PC-9 (cell line): ENCODE data around the gene MED22. TPM values are rescaled to one million over a fixed set of nuclear protein-coding genes. Genes with fewer than 3 reads are reported as not detected.

Source experiments
- BruUV-seq: library from RNA; stranded (reverse); fragments of 400-500 nt; replicated peaks from 2 replicates; lab custom pipeline; 2021; lab: Mats Ljungman, UMichigan
- CTCF ChIA-PET: fragments of 300-600 bp; sonication (Branson Sonifier 250); formaldehyde crosslinking; loops from one replicate; lab custom pipeline; 2022; ENCODE audit warnings: antibody characterized with exemption; lab: Charles Lee
- POLR2A ChIA-PET: fragments of 300-600 bp; sonication (Branson Sonifier 250); formaldehyde crosslinking; loops from one replicate; lab custom pipeline; 2022; ENCODE audit warnings: antibody characterized with exemption; ENCODE audit not compliant: unreplicated experiment; lab: Charles Lee
- DNase-seq, 2 experiments: peaks; one replicate each; pipeline versions ENCODE4 v3.0.0 to v3.0.0-alpha.2; 2015 to 2022; ENCODE audit warnings: mixed read lengths in 1 of 2
- H2AFZ ChIP-seq: fragments of 200-600 bp; sonication (generic); 2 replicates; pipeline ENCODE4 v1.8.1; 2017; ENCODE audit warnings: antibody characterized with exemption
- H3F3A ChIP-seq: fragments of 200-600 bp; sonication (generic); 2 replicates; pipeline ENCODE4 v1.8.1; 2017; ENCODE audit warnings: antibody characterized with exemption, mild to moderate bottlenecking, low read depth; ENCODE audit not compliant: insufficient read depth
- H3K27ac ChIP-seq: fragments of 200-600 bp; sonication (generic); 2 replicates; pipeline ENCODE4 v1.6.1; 2016; ENCODE audit warnings: mixed run types
- H3K27me3 ChIP-seq: fragments of 200-600 bp; sonication (generic); 2 replicates; pipeline ENCODE4 v1.6.1; 2016; ENCODE audit warnings: low read depth, mixed run types; ENCODE audit not compliant: insufficient read depth
- H3K36me3 ChIP-seq: fragments of 200-600 bp; sonication (generic); 2 replicates; pipeline ENCODE4 v1.6.1; 2016; ENCODE audit warnings: low read depth, mixed run types
- H3K4me1 ChIP-seq: fragments of 200-600 bp; sonication (generic); replicated peaks from 2 replicates; pipeline ENCODE4 v1.6.1; 2016; ENCODE audit warnings: mixed run types; ENCODE audit not compliant: insufficient read depth
- H3K4me2 ChIP-seq: fragments of 200-600 bp; sonication (generic); 2 replicates; pipeline ENCODE4 v1.6.1; 2017; ENCODE audit warnings: mixed run types
- H3K4me3 ChIP-seq: fragments of 200-600 bp; sonication (generic); 2 replicates; pipeline ENCODE4 v1.6.1; 2016; ENCODE audit warnings: mixed run types
- H3K79me2 ChIP-seq: fragments of 200-600 bp; sonication (generic); 2 replicates; pipeline ENCODE4 v1.6.1; 2017; ENCODE audit warnings: low read depth, mixed run types
- H3K9me2 ChIP-seq: fragments of 200-600 bp; sonication (generic); 2 replicates; pipeline ENCODE4 v1.8.1; 2017; ENCODE audit warnings: mild to moderate bottlenecking; ENCODE audit not compliant: insufficient read depth
- H3K9me3 ChIP-seq: fragments of 200-600 bp; sonication (generic); 2 replicates; pipeline ENCODE4 v1.8.1; 2016; ENCODE audit warnings: low read depth; ENCODE audit not compliant: insufficient read depth
- H4K20me1 ChIP-seq: fragments of 200-600 bp; sonication (generic); 2 replicates; pipeline ENCODE4 v1.8.1; 2017; ENCODE audit not compliant: insufficient read depth
- CTCF ChIP-seq: fragments of 200-600 bp; sonication (generic); conservative IDR thresholded peaks from 2 replicates; pipeline ENCODE4 v1.6.1; 2017; ENCODE audit warnings: mixed run types, antibody characterized with exemption, mild to moderate bottlenecking, moderate library complexity
- EZH2 ChIP-seq: fragments of 200-600 bp; sonication (generic); IDR thresholded peaks from 2 replicates; pipeline ENCODE4 v1.8.0; 2017; ENCODE audit warnings: antibody characterized with exemption, low read depth
- intact Hi-C: fragments of 100-400 bp; cut with micrococcal nuclease; formaldehyde crosslinking; loops from one replicate; pipeline ENCODE4 v1.10.0; 2022; ENCODE audit not compliant: unreplicated experiment
- total RNA-seq: library from RNA; stranded (reverse); gene quantifications from 2 replicates; pipeline ENCODE4 v1.2.3, GENCODE V29; 2021

MED22 gene
- total RNA-seq, 1 experiment from 2014 or later, result 38.7 TPM

- peaks cover 25% of the 10 kb centered on the region for H3K4me1 ChIP-seq
Observed at GRCh38 chr9:133380734-133381133, 32.8 kb upstream of the MED22 start.

DNA sequence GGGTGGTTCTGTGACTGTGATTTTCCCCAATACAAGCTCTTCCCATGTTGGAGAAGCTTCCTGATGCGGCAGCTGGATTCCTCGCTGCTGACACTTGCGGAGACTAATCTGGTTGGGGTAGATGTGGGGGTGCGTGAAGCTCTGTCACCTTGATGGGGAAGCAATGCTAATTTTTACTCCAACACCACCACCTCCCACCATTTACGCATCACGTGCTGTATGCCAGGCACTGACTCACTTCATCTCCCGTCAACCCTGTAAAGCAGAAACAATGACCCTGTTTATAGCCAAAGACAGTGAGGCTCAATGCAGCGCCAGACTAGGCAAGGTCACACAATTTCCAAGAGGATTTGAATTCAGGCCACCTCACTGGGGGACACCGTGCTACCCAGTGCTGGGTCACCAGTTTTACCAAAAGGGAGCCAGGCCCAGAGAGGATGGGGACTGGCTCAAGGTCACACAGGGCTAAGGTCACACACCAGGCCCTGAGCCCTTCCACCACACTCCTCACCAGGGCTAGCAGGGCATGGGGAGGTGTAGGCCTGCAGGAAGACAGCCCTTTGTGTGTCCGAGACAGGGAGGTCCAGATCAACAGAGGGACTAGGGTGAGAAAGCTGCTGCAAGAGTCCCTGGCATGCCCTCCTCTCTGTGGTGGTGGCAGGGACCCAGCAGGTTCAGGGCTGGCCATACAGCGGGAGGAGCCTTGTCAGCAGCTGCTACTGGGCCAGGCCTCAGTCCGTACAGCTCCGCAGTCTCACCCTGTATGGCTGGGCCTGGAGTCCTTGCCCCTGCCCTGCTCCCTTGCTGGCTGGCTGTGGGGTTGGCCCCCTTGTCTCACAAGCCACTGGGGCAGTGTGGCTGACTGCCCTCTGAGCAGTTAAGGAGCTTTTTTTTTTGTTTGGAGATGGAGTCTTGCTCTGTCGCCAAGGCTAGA is 31.5 kb upstream of the MED22 start:
- no TSS peak for BruUV-seq
- CTCF ChIA-PET, result no interaction called here
- H3K27ac ChIP-seq, result no peak overlapping the region

More at GRCh38 chr9:133380734-133381133, 32.8 kb upstream of the MED22 start:
- Histone ChIP-seq H3K4me2 (no peak overlapping the region), H3K79me2 (no peaks in the 10 kb centered on the region), H4K20me1 (no peaks in the 10 kb centered on the region), H3K27me3 (no peaks in the 10 kb centered on the region), H3K9me3 (no peaks in the 10 kb centered on the region), H3K9me2 (no peaks in the 10 kb centered on the region), H2AFZ (no peak overlapping the region), H3K36me3 (no peaks in the 10 kb centered on the region), H3F3A (peaks cover 13% of the 10 kb centered on the region), H3K27ac (no peak overlapping the region), H3K4me3 (no peak overlapping the region)
- POLR2A ChIA-PET, result no interaction called here
- intact Hi-C loops, result no loop called here
- no peak for TF ChIP-seq EZH2
- no peak for TF ChIP-seq CTCF
- CTCF ChIA-PET, result interaction anchor here (0.7 kb wide), 1 partner anchor 231 kb away, joined by 6 read pairs; no protein-coding TSS in a partner anchor
- no TSS peak for BruUV-seq
- no peak for DNase-seq

More for the DNA sequence above, 31.5 kb upstream of the MED22 start:
- intact Hi-C loops, result no loop called here
- POLR2A ChIA-PET, result no interaction called here
- no peaks in the 10 kb centered on the region for H3K9me2 ChIP-seq
- peaks cover 13% of the 10 kb centered on the region for H3F3A ChIP-seq
- H3K4me1 ChIP-seq, result peaks cover 30% of the 10 kb centered on the region
- H3K4me2 ChIP-seq, result no peak overlapping the region
- no peaks in the 10 kb centered on the region for H3K9me3 ChIP-seq
- DNase-seq, result no peak
- no peaks in the 10 kb centered on the region for H3K36me3 ChIP-seq
- no peak overlapping the region for H2AFZ ChIP-seq
- H3K79me2 ChIP-seq, result peaks cover 11% of the 10 kb centered on the region
- TF ChIP-seq EZH2, result no peak
- no peak for TF ChIP-seq CTCF
- peaks cover 6% of the 10 kb centered on the region for H4K20me1 ChIP-seq
- H3K4me3 ChIP-seq, result no peak overlapping the region
- H3K27me3 ChIP-seq, result no peaks in the 10 kb centered on the region
